Esophagus squamous epithelium (tissue), 5 donors: ENCODE measurements around the gene CEMIP. TPM values are rescaled to one million over a fixed set of nuclear protein-coding genes. Genes with fewer than 3 reads are reported as not detected.

Source experiments
- DNase-seq: peaks from one replicate; lab custom pipeline; 2025; lab: John Stamatoyannopoulos, UW
- H3K27ac ChIP-seq, 4 donors: fragments of 200-600 bp; sonication (generic); one replicate each; pipeline ENCODE4 v1.5.1; 2016 to 2019; ENCODE audit warnings: mild to moderate bottlenecking in 1 of 4
- H3K27me3 ChIP-seq, 4 donors: fragments of 200-600 bp; sonication (generic); 1 replicate in 3 of 4; 2 replicates in 1 of 4; pipeline versions ENCODE4 v1.5.1 to v1.6.0; 2017 to 2021; ENCODE audit warnings: antibody characterized with exemption in 1 of 4
- H3K36me3 ChIP-seq, 3 donors: fragments of 200-600 bp; sonication (generic); one replicate each; pipeline ENCODE4 v1.5.1; 2016 to 2019
- H3K4me1 ChIP-seq, 3 donors: fragments of 200-600 bp; sonication (generic); one replicate each; pipeline ENCODE4 v1.5.1; 2017 to 2019
- H3K4me3 ChIP-seq, 4 donors: fragments of 200-600 bp; sonication (generic); 1 replicate in 3 of 4; 2 replicates in 1 of 4; pipeline ENCODE4 v1.5.1; 2016 to 2019; ENCODE audit warnings: mild to moderate bottlenecking in 2 of 4, moderate library complexity in 1 of 4
- H3K9me3 ChIP-seq, 3 donors: fragments of 200-600 bp; sonication (generic); one replicate each; pipeline ENCODE4 v1.5.1; 2016 to 2019
- POLR2A ChIP-seq, 4 donors: fragments of 450-650 bp; IDR thresholded peaks; one replicate each; pipeline ENCODE4 v1.6.1; 2017; ENCODE audit warnings: antibody characterized with exemption in 4 of 4, mild to moderate bottlenecking in 4 of 4, moderate library complexity in 3 of 4
- WGBS, 2 donors: methylation state at CpG; one replicate each; pipeline ENCODE4 v1.1.5; 2018; 5-methylcytosine and 5-hydroxymethylcytosine counted together
- intact Hi-C: fragments of 100-400 bp; cut with DNase I; formaldehyde crosslinking; loops from one replicate; pipeline ENCODE4 v1.15.0; 2022
- total RNA-seq, 4 donors: library from RNA; depleted of rRNA; stranded (reverse); fragments of >200 nt; gene quantifications; one replicate each; pipeline ENCODE4 v1.1.0, GENCODE V29; 2016
- TF ChIP-seq, protein P1 (sequence below), 6 experiments: fragments of 450-650 bp in 4 of 6; fragments of 200-600 bp in 2 of 6; sonication (generic) in 2 of 6; IDR thresholded peaks; one replicate each; pipeline ENCODE4 v1.5.1; 2016 to 2019; ENCODE audit warnings: antibody characterized with exemption in 6 of 6, mild to moderate bottlenecking in 4 of 6, moderate library complexity in 4 of 6
- donor health status: DM: yes; HTN: yes; CAD: no.

Gene CEMIP
- total RNA-seq, 4 donors from 2014 or later, result 2.8 to 13.5 (median 7.6) TPM

DNA sequence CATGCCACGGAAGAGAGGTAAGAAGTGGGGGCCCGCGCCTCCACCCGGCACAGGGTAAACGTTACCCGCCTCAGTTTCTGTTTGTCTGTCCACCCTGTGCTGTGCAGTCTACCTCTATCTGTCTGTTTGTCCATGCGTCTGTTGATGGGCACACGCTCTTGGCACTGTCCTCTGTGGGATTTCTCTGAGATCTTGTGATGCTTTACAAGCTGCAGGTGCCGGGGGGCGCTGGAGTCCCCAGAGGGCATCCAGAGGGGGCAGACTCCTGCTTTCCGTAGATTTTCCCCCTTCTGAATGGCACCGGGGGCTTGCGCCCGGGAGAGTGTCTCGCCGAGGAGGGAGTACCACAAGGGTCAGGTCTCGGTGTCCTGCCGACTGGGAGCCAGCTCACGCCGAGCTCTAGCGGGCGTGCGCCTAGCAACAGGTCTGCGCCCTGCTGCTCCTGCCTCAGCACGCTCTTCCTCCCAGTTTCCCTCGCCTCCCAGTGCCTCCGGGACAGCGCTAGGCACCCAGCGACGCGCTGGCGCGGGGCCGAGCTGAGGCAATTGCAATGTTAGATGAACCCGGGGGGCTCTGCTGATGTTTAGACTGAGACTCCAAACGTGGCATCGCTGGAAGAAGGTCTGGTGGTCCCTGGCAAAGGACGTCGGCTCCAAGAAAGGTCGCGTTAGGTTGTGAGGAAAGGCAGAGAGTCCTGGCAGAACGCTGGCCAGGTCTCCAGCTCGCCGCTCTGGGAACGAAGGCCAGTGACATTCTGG lies 667 bp downstream of the CEMIP start:
- peaks cover 0 to 48% (median 3%) of the 10 kb centered on the region in 4 donors for H3K27me3 ChIP-seq
- intact Hi-C loops, result loop anchor here (5.0 to 10.0 kb wide), 4 partner anchors 65 to 213 kb away; no protein-coding TSS in a partner anchor
- peaks cover 0 to 20% (median 0%) of the 10 kb centered on the region in 3 donors for H3K36me3 ChIP-seq
- whole genome bisulfite sequencing, 2 donors, result 0 to 11% methylated on average over 7 to 14 of the region's 45 CpGs
- peak overlapping the region in 2 of 4 donors; percentile 43 to 51 for H3K27ac ChIP-seq
- no peak for DNase-seq
- peak overlapping the region; percentile 53 to 80 (median 59) for H3K4me3 ChIP-seq
- no peaks in the 10 kb centered on the region for H3K9me3 ChIP-seq
- H3K4me1 ChIP-seq, result peaks cover 31 to 52% (median 43%) of the 10 kb centered on the region in 3 donors
- TF ChIP-seq, protein P1, sequence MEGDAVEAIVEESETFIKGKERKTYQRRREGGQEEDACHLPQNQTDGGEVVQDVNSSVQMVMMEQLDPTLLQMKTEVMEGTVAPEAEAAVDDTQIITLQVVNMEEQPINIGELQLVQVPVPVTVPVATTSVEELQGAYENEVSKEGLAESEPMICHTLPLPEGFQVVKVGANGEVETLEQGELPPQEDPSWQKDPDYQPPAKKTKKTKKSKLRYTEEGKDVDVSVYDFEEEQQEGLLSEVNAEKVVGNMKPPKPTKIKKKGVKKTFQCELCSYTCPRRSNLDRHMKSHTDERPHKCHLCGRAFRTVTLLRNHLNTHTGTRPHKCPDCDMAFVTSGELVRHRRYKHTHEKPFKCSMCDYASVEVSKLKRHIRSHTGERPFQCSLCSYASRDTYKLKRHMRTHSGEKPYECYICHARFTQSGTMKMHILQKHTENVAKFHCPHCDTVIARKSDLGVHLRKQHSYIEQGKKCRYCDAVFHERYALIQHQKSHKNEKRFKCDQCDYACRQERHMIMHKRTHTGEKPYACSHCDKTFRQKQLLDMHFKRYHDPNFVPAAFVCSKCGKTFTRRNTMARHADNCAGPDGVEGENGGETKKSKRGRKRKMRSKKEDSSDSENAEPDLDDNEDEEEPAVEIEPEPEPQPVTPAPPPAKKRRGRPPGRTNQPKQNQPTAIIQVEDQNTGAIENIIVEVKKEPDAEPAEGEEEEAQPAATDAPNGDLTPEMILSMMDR (IDR thresholded peaks at IDR 0.05), result no peak
- no peak for TF ChIP-seq POLR2A (IDR thresholded peaks at IDR 0.05)

DNA sequence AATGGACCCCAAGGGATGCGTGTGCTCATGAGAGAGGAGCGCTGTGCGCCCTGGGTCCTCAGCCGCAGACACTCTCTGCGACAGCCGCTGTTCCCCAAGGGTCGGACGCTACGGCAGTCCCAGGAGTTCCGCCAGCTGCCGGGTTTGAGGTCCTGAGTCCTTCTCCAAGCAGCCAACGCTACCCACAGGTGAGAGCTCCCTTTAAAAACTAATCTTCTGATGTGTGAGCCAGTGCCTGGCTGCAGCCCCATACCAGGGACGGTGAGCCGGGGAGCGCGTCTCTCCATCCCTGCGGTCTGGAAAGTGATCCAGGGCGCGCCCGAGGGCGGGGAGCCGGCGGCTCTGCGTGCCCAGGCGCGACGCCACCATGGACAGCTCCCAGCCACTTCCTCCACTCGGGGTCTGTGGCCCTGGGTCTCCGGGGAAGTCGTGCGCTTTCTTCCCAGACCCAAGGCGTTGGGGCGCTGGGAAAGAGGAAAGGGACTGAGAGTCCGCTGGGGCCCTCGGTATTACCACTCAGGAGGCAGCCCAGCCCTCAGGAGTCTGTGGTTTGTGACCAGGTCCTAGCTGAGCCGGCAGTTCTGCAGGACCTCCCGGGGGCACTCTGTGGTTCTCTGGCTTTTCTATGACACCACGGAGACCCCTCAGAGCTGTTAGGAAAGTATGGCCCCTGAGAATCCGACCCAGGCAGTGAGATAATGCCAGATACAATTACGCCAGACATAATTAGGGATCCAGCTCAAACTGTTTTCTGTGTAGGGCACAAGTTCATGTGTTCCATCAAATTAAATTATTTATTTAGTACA lies 1.4 kb downstream of the CEMIP start:
- Histone ChIP-seq H3K4me1 (peaks cover 31 to 52% (median 43%) of the 10 kb centered on the region in 3 donors), H3K27ac (no peak overlapping the region), H3K27me3 (peaks cover 0 to 48% (median 3%) of the 10 kb centered on the region in 4 donors), H3K36me3 (peaks cover 0 to 24% (median 0%) of the 10 kb centered on the region in 3 donors), H3K4me3 (peak overlapping the region; percentile 53 to 80 (median 59)), H3K9me3 (no peaks in the 10 kb centered on the region)
- no peak for DNase-seq
- intact Hi-C loops, result loop anchor here (10.0 kb wide), 2 partner anchors 154 to 184 kb away; no protein-coding TSS in a partner anchor
- TF ChIP-seq, protein P1 (IDR thresholded peaks at IDR 0.05), result no peak
- no peak for TF ChIP-seq POLR2A (IDR thresholded peaks at IDR 0.05)
- WGBS, 2 donors, result 7 to 28% methylated on average over 3 to 8 of the region's 40 CpGs

DNA sequence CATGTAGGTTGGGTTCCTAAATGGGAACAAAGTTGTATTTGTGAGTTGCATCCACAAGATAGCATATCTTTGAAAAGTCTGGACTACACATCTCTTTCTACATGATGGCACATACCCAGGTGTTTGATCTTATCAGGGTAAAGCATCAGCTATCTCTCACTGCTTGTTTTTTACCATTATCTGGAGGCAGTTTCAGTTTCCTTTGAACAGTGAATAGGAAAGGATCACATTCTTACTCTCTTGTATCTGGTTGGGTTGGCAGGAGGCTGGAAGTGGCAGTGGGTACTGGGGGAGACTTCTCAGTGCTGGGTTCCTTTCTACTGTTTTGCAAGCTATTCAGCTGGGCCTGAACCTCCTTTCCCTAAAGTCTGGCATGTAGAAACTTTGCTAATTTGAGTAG lies 4.1 kb downstream of the CEMIP start:
- TF ChIP-seq, protein P1 (IDR thresholded peaks at IDR 0.05), result no peak
- no peak for TF ChIP-seq POLR2A (IDR thresholded peaks at IDR 0.05)
- Histone ChIP-seq H3K4me1 (peaks cover 22 to 29% (median 27%) of the 10 kb centered on the region in 3 donors), H3K4me3 (no peak overlapping the region), H3K9me3 (no peaks in the 10 kb centered on the region), H3K27me3 (peaks cover 0 to 41% (median 3%) of the 10 kb centered on the region in 4 donors), H3K27ac (no peak overlapping the region), H3K36me3 (peaks cover 0 to 25% (median 0%) of the 10 kb centered on the region in 3 donors)
- intact Hi-C loops, result loop anchor here (10.0 kb wide), 2 partner anchors 152 to 182 kb away; no protein-coding TSS in a partner anchor
- no peak for DNase-seq

DNA sequence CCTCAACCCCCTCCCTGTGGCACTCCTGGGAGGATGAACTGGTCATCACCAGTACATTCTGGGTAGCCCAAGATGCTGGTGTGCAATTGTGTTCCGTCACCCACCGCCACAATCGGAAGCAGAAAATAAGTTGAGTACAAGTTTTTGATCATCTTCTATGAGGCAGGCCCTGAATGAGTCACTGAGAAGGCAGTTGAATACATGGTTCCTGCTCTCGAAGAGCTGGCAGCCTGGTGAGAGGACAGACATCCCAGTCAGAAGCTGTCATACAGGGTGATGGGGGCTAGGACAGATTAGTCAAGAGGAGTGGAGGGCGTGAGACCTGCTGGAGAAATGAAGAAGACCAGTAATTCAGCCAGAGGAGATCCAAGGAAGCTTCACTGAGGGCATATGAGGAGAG lies 6.2 kb downstream of the CEMIP start:
- Histone ChIP-seq H3K27ac (no peak overlapping the region), H3K27me3 (peaks cover 0 to 20% (median 1%) of the 10 kb centered on the region in 4 donors), H3K36me3 (peaks cover 0 to 25% (median 0%) of the 10 kb centered on the region in 3 donors), H3K4me3 (no peak overlapping the region), H3K4me1 (peaks cover 6 to 8% (median 7%) of the 10 kb centered on the region in 3 donors), H3K9me3 (no peaks in the 10 kb centered on the region)
- DNase-seq, result no peak
- WGBS, 2 donors, result 68 to 82% methylated on average over 5 of the region's 5 CpGs
- intact Hi-C loops, result loop anchor here (10.0 kb wide), 2 partner anchors 149 to 179 kb away; no protein-coding TSS in a partner anchor
- TF ChIP-seq POLR2A (IDR thresholded peaks at IDR 0.05), result no peak
- TF ChIP-seq, protein P1 (IDR thresholded peaks at IDR 0.05), result no peak
